WI38 (cell line): Measurements from ENCODE around the gene INSIG1.

ENCODE experiments used
- H3K4me3 ChIP-seq: 2 replicates; pipeline ENCODE4 v1.5.1; 2011; ENCODE audit warnings: low read depth, mild to moderate bottlenecking, control low read depth, low read length
- CTCF ChIP-seq: IDR thresholded peaks from 2 replicates; pipeline ENCODE4 v1.5.1; 2012; ENCODE audit warnings: low read depth, mild to moderate bottlenecking, control low read depth, low read length

The INSIG1 gene

GRCh38 chr7:155297517-155298287 is at the start of gene INSIG1:
Gene INSIG1 (plus strand): TSS chr7:155297878. CDS start chr7:155298286, 408 bp downstream.
- peak within 1 kb of the TSS; percentile 75 for H3K4me3 ChIP-seq
- no peak for TF ChIP-seq CTCF

- TF ChIP-seq CTCF: no peak
- H3K4me3 ChIP-seq: no peak overlapping the region
Measured at GRCh38 chr7:155248366-155248756, 49.3 kb upstream of the INSIG1 start.

GRCh38 chr7:155251831-155252230 is 45.8 kb upstream of the INSIG1 start:
- no peak overlapping the region for H3K4me3 ChIP-seq
- no peak for TF ChIP-seq CTCF

- TF ChIP-seq CTCF: no peak
- H3K4me3 ChIP-seq: no peak overlapping the region
Measured at GRCh38 chr7:155252444-155252887, 45.2 kb upstream of the INSIG1 start.

- H3K4me3 ChIP-seq: no peak overlapping the region
- no peak for TF ChIP-seq CTCF
Measured at GRCh38 chr7:155252892-155253501, 44.7 kb upstream of the INSIG1 start.

GRCh38 chr7:155254018-155254417 is 43.7 kb upstream of the INSIG1 start:
- no peak for TF ChIP-seq CTCF
- no peak overlapping the region for H3K4me3 ChIP-seq

- no peak for TF ChIP-seq CTCF
- H3K4me3 ChIP-seq: no peak overlapping the region
Measured at GRCh38 chr7:155255071-155255470, 42.6 kb upstream of the INSIG1 start.
